Adipose tissue (tissue), 3 donors: ENCODE data around the gene C2. TPM values are rescaled to one million over a fixed set of nuclear protein-coding genes. Genes with fewer than 3 reads are reported as not detected.

Experiments used
- H3K27ac ChIP-seq: one replicate; pipeline ENCODE4 v1.5.1; 2013; ENCODE audit warnings: low read depth, low read length
- WGBS, 3 donors: extraction: QIAGEN DNeasy Blood & Tissue Kit; methylation state at CpG; one replicate each; pipeline ENCODE4 v1.1.7; 2013; 5-methylcytosine and 5-hydroxymethylcytosine counted together
- polyA plus RNA-seq, 3 donors: library from polyadenylated mRNA; stranded (reverse); fragments of 200-250 nt; gene quantifications; one replicate each; pipeline ENCODE4 v1.2.3, GENCODE V29; 2013
- donor health status: healthy with polysubstance abuse.
- donor health status: Bipolar disorder and iron deficiency.
- donor health status: healthy.

C2 gene
- 10 to 100 TPM in 2 of 3 donors, 1 to 10 TPM in 1; 1.6 to 20.4 (median 18.2) TPM for polyA plus RNA-seq

- 58 to 60% (median 60%) methylated on average over 11 of the region's 11 CpGs for WGBS, 3 donors
Measured at GRCh38 chr6:31927242-31927862, at the start of gene C2. TSS of gene C2 (plus strand) at chr6:31927717. CDS start at chr6:31927753, 36 bp downstream.

GRCh38 chr6:31878222-31878621 lies 49.3 kb upstream of the C2 start:
- no peak overlapping the region for H3K27ac ChIP-seq
- 71 to 83% (median 78%) methylated on average over 3 of the region's 3 CpGs for WGBS, 3 donors

More at GRCh38 chr6:31927242-31927862, at the start of gene C2:
- H3K27ac ChIP-seq: no peak within 1 kb of the TSS

GRCh38 chr6:31878726-31879125 lies 48.8 kb upstream of the C2 start, which contains the start of gene SLC44A4:
TSS of gene SLC44A4 (minus strand) at chr6:31878997. CDS start at chr6:31878980, 17 bp downstream.
- 44 to 70% (median 53%) methylated on average over 18 of the region's 18 CpGs for WGBS, 3 donors
- no peak within 1 kb of the TSS for H3K27ac ChIP-seq

GRCh38 chr6:31879143-31879542 lies 48.4 kb upstream of the C2 start:
- WGBS, 3 donors: 65 to 80% (median 72%) methylated on average over 13 of the region's 13 CpGs

GRCh38 chr6:31879901-31880300 lies 47.6 kb upstream of the C2 start:
- H3K27ac ChIP-seq: no peak overlapping the region
- 74 to 90% (median 77%) methylated on average over 10 of the region's 10 CpGs for WGBS, 3 donors

More at GRCh38 chr6:31879143-31879542, 48.4 kb upstream of the C2 start:
- H3K27ac ChIP-seq: no peak overlapping the region

- WGBS, 3 donors: 85 to 93% (median 89%) methylated on average over 10 of the region's 10 CpGs
- H3K27ac ChIP-seq: no peak overlapping the region
Measured at GRCh38 chr6:31880616-31881015, 46.9 kb upstream of the C2 start.

- 82 to 94% (median 88%) methylated on average over 9 of the region's 9 CpGs for WGBS, 3 donors
Measured at GRCh38 chr6:31881136-31881859, 46.2 kb upstream of the C2 start.

GRCh38 chr6:31882344-31882743 lies 45.2 kb upstream of the C2 start:
- H3K27ac ChIP-seq: no peak overlapping the region
- 87 to 93% (median 88%) methylated on average over 4 to 6 of the region's 6 CpGs for WGBS, 3 donors

More at GRCh38 chr6:31881136-31881859, 46.2 kb upstream of the C2 start:
- no peak overlapping the region for H3K27ac ChIP-seq

- 89 to 93% (median 93%) methylated on average over 12 of the region's 12 CpGs for WGBS, 3 donors
- no peak overlapping the region for H3K27ac ChIP-seq
Measured at GRCh38 chr6:31883676-31884075, 43.8 kb upstream of the C2 start.

- WGBS, 3 donors: 95 to 97% (median 95%) methylated on average over 22 of the region's 22 CpGs
- no peak overlapping the region for H3K27ac ChIP-seq
Measured at GRCh38 chr6:31884528-31885035, 42.9 kb upstream of the C2 start.

- no peak overlapping the region for H3K27ac ChIP-seq
- 89 to 92% (median 91%) methylated on average over 18 of the region's 18 CpGs for WGBS, 3 donors
Measured at GRCh38 chr6:31886541-31886991, 41.0 kb upstream of the C2 start.

- 91 to 92% (median 91%) methylated on average over 15 to 19 of the region's 19 CpGs for WGBS, 3 donors
- H3K27ac ChIP-seq: no peak overlapping the region
Measured at GRCh38 chr6:31887173-31888007, 40.1 kb upstream of the C2 start.

GRCh38 chr6:31888276-31889258 lies 39.0 kb upstream of the C2 start:
- 80 to 85% (median 80%) methylated on average over 43 of the region's 43 CpGs for WGBS, 3 donors
- H3K27ac ChIP-seq: no peak overlapping the region

GRCh38 chr6:31889331-31889972 lies 38.1 kb upstream of the C2 start:
- no peak overlapping the region for H3K27ac ChIP-seq
- 90 to 93% (median 90%) methylated on average over 3 of the region's 3 CpGs for WGBS, 3 donors

GRCh38 chr6:31892821-31893220 lies 34.7 kb upstream of the C2 start:
- H3K27ac ChIP-seq: no peak overlapping the region
- WGBS, 3 donors: 78 to 82% (median 80%) methylated on average over 6 of the region's 6 CpGs

- no peak overlapping the region for H3K27ac ChIP-seq
- WGBS, 3 donors: 44 to 52% (median 46%) methylated on average over 4 of the region's 4 CpGs
Measured at GRCh38 chr6:31896493-31896855, 31.0 kb upstream of the C2 start.
